ENCODE data around the gene IGF2R. TPM values are rescaled to one million over a fixed set of nuclear protein-coding genes. Genes with fewer than 3 reads are reported as not detected.

Gene IGF2R
- total and polyA plus RNA-seq, 2 of the 13 experiments (the other 11 are each of a cell fraction or from before 2014, with no cell fraction given): 38.3 to 70.0 TPM

GRCh38 chr6:160055813-160056212 lies 86.9 kb downstream of the IGF2R start (continued):
- no peak for TF ChIP-seq ZNF280B (CRISPR knock-in tag; IDR thresholded peaks at IDR 0.05; ENCODE audit: borderline replicate concordance)
- TF ChIP-seq ZNF720 (CRISPR knock-in tag; IDR thresholded peaks at IDR 0.05): no peak

DNA sequence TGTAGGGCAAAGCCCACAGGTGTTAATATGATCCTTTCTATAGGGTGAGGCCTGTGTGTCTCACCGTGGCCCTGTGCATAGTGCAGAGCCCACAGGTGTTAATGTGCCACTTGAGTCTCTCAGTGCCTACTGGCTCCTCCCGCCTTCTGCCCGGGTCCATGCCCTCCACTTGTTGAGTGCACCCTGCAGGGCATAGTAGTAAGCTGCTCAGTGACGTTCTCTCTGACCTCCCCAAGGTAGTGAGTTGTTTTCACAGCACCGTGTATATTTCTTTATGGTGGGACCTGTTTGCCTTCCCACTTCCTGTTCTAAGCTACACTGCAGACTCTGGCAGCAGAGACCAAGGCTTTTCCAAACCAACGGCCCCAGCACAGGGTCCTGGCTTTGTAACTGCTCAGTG lies 88.2 kb downstream of the IGF2R start:
- TF ChIP-seq ZNF260 (CRISPR knock-in tag; IDR thresholded peaks at IDR 0.05; ENCODE audit: borderline replicate concordance, low read depth): no peak
- TF ChIP-seq ZNF441 (CRISPR knock-in tag; IDR thresholded peaks at IDR 0.05; ENCODE audit: borderline replicate concordance): no peak
- TF ChIP-seq KLF16 (CRISPR knock-in tag; IDR thresholded peaks at IDR 0.05): no peak
- TF ChIP-seq RBM22 (optimal IDR thresholded peaks at IDR 0.05; ENCODE audit: low read length): peak; percentile 56
- TF ChIP-seq AKAP8 (CRISPR knock-in tag; IDR thresholded peaks at IDR 0.05): no peak
- no peak for TF ChIP-seq SNRNP70 (IDR thresholded peaks at IDR 0.05; ENCODE audit: low read depth, low read length)
- Histone ChIP-seq H4K20me1 (ENCODE audit: insufficient read depth, low read length) (no peaks in the 10 kb centered on the region), H3K79me2 (ENCODE audit: insufficient read depth, low read length) (no peaks in the 10 kb centered on the region), H3K27ac (ENCODE audit: extremely low read length, insufficient read depth, low read length) (no peak overlapping the region), H3K27me3 (ENCODE audit: control insufficient read depth in 1 of 2, insufficient read depth in 2 of 2, low read length in 2 of 2) (no peaks in the 10 kb centered on the region), H3K36me3 (replicated peaks in 1 of 2; ENCODE audit: control insufficient read depth in 1 of 2, insufficient read depth in 2 of 2, low read length in 2 of 2) (peaks cover 64 to 85% of the 10 kb centered on the region in 2 experiments), H3K4me2 (ENCODE audit: low read depth, low read length) (no peak overlapping the region), H2AFZ (ENCODE audit: low read length) (no peak overlapping the region), H3K4me3 (replicated peaks in 1 of 3; ENCODE audit: insufficient read depth in 1 of 3, low read depth in 2 of 3, low read length in 3 of 3) (no peak overlapping the region), H3K9me3 (ENCODE audit: low read length) (no peaks in the 10 kb centered on the region), H3K4me1 (ENCODE audit: insufficient read depth, low read length) (peaks cover 17% of the 10 kb centered on the region; the same call in 1 of the 2 replicates), H3K9ac (ENCODE audit: insufficient read depth, low read depth, low read length) (no peak overlapping the region)
- ChIA-PET POLR2A (no interaction called here), CTCF (ENCODE audit: low intra/inter-chr PET ratio, low total read pairs) (no interaction called here)
- peak; percentile 13; the same call in 2 of the 3 replicates for ATAC-seq
- WGBS (ENCODE audit: low lambda C conversion rate): 92% methylated on average over 6 of the region's 6 CpGs
- in situ Hi-C loops (cut with HindIII; ENCODE audit: extremely low pct_ligation_motif_present, low pct_unique_long_range_greater_than_20kb) (no loop called here), intact Hi-C loops (cut with micrococcal nuclease; ENCODE audit: unreplicated experiment) (no loop called here)
- FAIRE-seq: no peak
- DNase-seq (ENCODE audit: low spot score): no peak
- BruUV-seq (replicated peaks): no TSS peak

Measured in HepG2 (cell line).